OCI-LY7 (cell line): ENCODE measurements around the gene KAT2B. TPM values are rescaled to one million over a fixed set of nuclear protein-coding genes. Genes with fewer than 3 reads are reported as not detected.

Experiments
- BruUV-seq: library from RNA; stranded (reverse); fragments of 400-500 nt; replicated peaks from 2 replicates; lab custom pipeline; 2021; lab: Mats Ljungman, UMichigan
- CTCF ChIA-PET: fragments of 300-600 bp; sonication (Branson Sonifier 250); formaldehyde crosslinking; loops from one replicate; lab custom pipeline; 2022; ENCODE audit warnings: antibody characterized with exemption; ENCODE audit not compliant: unreplicated experiment; lab: Charles Lee
- POLR2A ChIA-PET: fragments of 300-600 bp; sonication (Branson Sonifier 250); formaldehyde crosslinking; loops from one replicate; lab custom pipeline; 2022; ENCODE audit warnings: antibody characterized with exemption; lab: Charles Lee
- DNase-seq: peaks from one replicate; pipeline ENCODE4 v3.0.0-alpha.2; 2015; ENCODE audit warnings: low spot score
- H2AFZ ChIP-seq: fragments of 200-600 bp; sonication (generic), shearing (Covaris generic); 2 replicates; pipeline ENCODE4 v1.6.1; 2014; ENCODE audit warnings: mild to moderate bottlenecking, antibody characterized with exemption, low read length, moderate library complexity
- H3K27ac ChIP-seq: fragments of 200-600 bp; sonication (generic); 2 replicates; pipeline ENCODE4 v1.5.1; 2014; ENCODE audit warnings: mixed run types, low read depth, mild to moderate bottlenecking, moderate library complexity, low read length, inconsistent platforms; ENCODE audit not compliant: poor library complexity, severe bottlenecking
- H3K36me3 ChIP-seq: fragments of 200-600 bp; sonication (generic); 2 replicates; pipeline ENCODE4 v1.6.1; 2014; ENCODE audit warnings: mild to moderate bottlenecking, antibody characterized with exemption, low read length, moderate library complexity, mixed read lengths; ENCODE audit not compliant: insufficient read depth
- H3K4me1 ChIP-seq: fragments of 200-600 bp; sonication (generic); 2 replicates; pipeline ENCODE4 v1.5.1; 2014; ENCODE audit warnings: mild to moderate bottlenecking, low read length; ENCODE audit not compliant: insufficient read depth, poor library complexity, severe bottlenecking
- H3K4me2 ChIP-seq: fragments of 200-600 bp; sonication (generic); 2 replicates; pipeline ENCODE4 v1.6.1; 2014; ENCODE audit warnings: mild to moderate bottlenecking, low read length
- H3K4me3 ChIP-seq: fragments of 200-600 bp; sonication (generic); 2 replicates; pipeline ENCODE4 v1.5.1; 2014; ENCODE audit warnings: mild to moderate bottlenecking, low read depth, low read length; ENCODE audit not compliant: poor library complexity, severe bottlenecking
- H3K79me2 ChIP-seq: fragments of 200-600 bp; sonication (generic); 2 replicates; pipeline ENCODE4 v1.6.1; 2016; ENCODE audit warnings: low read depth, mild to moderate bottlenecking, low read length, moderate library complexity, mixed read lengths; ENCODE audit not compliant: insufficient read depth
- H3K9me2 ChIP-seq: fragments of 200-600 bp; sonication (generic); 2 replicates; pipeline ENCODE4 v1.6.1; 2016; ENCODE audit warnings: mild to moderate bottlenecking, low read length, mixed read lengths; ENCODE audit not compliant: insufficient read depth
- H3K9me3 ChIP-seq: fragments of 200-600 bp; sonication (generic); 2 replicates; pipeline ENCODE4 v1.6.1; 2014; ENCODE audit warnings: mild to moderate bottlenecking, mixed run types, low read length, mixed read lengths
- H4K20me1 ChIP-seq: fragments of 200-600 bp; sonication (generic); 2 replicates; pipeline ENCODE4 v1.6.1; 2014; ENCODE audit warnings: mild to moderate bottlenecking, antibody characterized with exemption, low read length, moderate library complexity, mixed read lengths; ENCODE audit not compliant: insufficient read depth
- EZH2phosphoT487 ChIP-seq: fragments of 200-600 bp; sonication (generic); IDR thresholded peaks from 2 replicates; pipeline ENCODE4 v1.6.1; 2018; ENCODE audit warnings: low read depth, borderline replicate concordance, mild to moderate bottlenecking, mixed run types, antibody characterized with exemption, low read length, moderate library complexity, mixed read lengths
- intact Hi-C: fragments of 100-400 bp; cut with micrococcal nuclease; formaldehyde crosslinking; loops from one replicate; pipeline ENCODE4 v1.10.0; 2022; ENCODE audit not compliant: unreplicated experiment
- total RNA-seq, 2 experiments: library from RNA; depleted of rRNA in 1 of 2; stranded (reverse); fragments of >200 nt in 1 of 2; shearing (Covaris generic) in 1 of 2; gene quantifications; 2 replicates each; pipeline ENCODE4 v1.2.3, GENCODE V29; 2014 to 2022
- TF ChIP-seq, protein P1 (sequence below): fragments of 200-600 bp; sonication (generic); conservative IDR thresholded peaks from 2 replicates; pipeline ENCODE4 v1.5.1; 2014; ENCODE audit warnings: mild to moderate bottlenecking, antibody characterized with exemption, low read length, moderate library complexity, mixed read lengths

Gene KAT2B
- total RNA-seq, 2 experiments from 2014 or later: 24.2 to 32.9 TPM

DNA sequence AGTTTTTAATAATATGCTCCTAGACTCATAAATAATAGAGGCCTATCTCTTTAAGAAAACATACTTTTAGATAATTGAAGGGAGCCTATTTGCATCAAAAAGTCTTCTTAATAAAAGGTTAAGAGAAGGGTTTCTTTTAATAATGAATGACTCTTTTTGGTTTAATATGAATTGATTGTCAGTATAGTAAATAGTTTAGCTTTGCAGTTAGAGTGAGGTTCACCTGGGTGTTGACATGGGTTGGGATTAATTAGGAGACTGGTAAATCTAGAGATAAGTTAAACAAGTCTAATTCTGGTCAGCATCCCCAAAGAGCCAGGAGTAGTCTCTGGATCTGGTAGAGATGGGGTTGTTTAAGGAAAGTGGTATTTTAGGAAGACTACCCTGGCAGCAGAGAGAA lies 43.0 kb downstream of the KAT2B start:
- ChIA-PET POLR2A (interaction anchor here (0.6 kb wide), 1 partner anchor 23 kb away, joined by 3 read pairs; no protein-coding TSS in a partner anchor), CTCF (interaction anchor here (0.5 kb wide), 1 partner anchor 14 kb away, joined by 3 read pairs; no protein-coding TSS in a partner anchor)
- H3K4me1 ChIP-seq: no peaks in the 10 kb centered on the region
- H3K4me2 ChIP-seq: no peak overlapping the region
- H3K79me2 ChIP-seq: no peaks in the 10 kb centered on the region
- no peak overlapping the region for H2AFZ ChIP-seq
- no peak for DNase-seq
- H3K27ac ChIP-seq: no peak overlapping the region
- intact Hi-C loops: no loop called here
- peaks cover 3% of the 10 kb centered on the region; the same call in 1 of the 2 replicates for H3K36me3 ChIP-seq
- no peaks in the 10 kb centered on the region for H3K9me2 ChIP-seq
- H3K4me3 ChIP-seq: no peak overlapping the region
- no peaks in the 10 kb centered on the region for H3K9me3 ChIP-seq
- no peak for TF ChIP-seq EZH2phosphoT487
- TF ChIP-seq, protein P1, sequence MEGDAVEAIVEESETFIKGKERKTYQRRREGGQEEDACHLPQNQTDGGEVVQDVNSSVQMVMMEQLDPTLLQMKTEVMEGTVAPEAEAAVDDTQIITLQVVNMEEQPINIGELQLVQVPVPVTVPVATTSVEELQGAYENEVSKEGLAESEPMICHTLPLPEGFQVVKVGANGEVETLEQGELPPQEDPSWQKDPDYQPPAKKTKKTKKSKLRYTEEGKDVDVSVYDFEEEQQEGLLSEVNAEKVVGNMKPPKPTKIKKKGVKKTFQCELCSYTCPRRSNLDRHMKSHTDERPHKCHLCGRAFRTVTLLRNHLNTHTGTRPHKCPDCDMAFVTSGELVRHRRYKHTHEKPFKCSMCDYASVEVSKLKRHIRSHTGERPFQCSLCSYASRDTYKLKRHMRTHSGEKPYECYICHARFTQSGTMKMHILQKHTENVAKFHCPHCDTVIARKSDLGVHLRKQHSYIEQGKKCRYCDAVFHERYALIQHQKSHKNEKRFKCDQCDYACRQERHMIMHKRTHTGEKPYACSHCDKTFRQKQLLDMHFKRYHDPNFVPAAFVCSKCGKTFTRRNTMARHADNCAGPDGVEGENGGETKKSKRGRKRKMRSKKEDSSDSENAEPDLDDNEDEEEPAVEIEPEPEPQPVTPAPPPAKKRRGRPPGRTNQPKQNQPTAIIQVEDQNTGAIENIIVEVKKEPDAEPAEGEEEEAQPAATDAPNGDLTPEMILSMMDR: no peak
- BruUV-seq: no TSS peak
- H4K20me1 ChIP-seq: no peaks in the 10 kb centered on the region

DNA sequence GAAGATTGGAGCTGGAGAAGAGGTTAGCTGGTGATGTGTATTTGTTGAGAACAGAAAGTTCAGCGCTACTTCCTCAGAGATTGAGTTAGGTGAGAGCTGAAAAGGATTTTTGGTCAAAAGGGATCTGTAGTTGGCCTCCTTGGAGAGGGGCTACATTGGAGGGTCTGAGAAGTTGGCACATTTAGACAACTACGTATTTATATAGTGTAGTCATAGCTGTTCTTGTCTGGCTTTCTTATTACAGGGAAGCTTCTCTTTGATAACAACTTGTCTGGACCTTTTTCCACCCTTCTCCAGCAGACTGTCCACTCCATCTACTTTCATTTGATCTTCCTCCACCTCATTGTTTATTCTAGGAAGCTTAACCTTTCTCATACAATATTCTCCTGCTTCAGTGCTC lies 43.7 kb downstream of the KAT2B start:
- Histone ChIP-seq H3K36me3 (peaks cover 3% of the 10 kb centered on the region; the same call in 1 of the 2 replicates), H3K27ac (no peak overlapping the region), H2AFZ (no peak overlapping the region), H3K4me3 (no peak overlapping the region), H3K4me2 (no peak overlapping the region), H4K20me1 (no peaks in the 10 kb centered on the region), H3K9me2 (no peaks in the 10 kb centered on the region), H3K79me2 (no peaks in the 10 kb centered on the region), H3K4me1 (no peaks in the 10 kb centered on the region), H3K9me3 (no peaks in the 10 kb centered on the region)
- ChIA-PET POLR2A (interaction anchor here (0.8 to 1.9 kb wide), 5 partner anchors 8 to 64 kb away, joined by 3 to 15 read pairs (median 4); no protein-coding TSS in a partner anchor), CTCF (no interaction called here)
- DNase-seq: no peak
- intact Hi-C loops: no loop called here
- TF ChIP-seq, protein P1: no peak
- TF ChIP-seq EZH2phosphoT487: no peak
- BruUV-seq: no TSS peak

DNA sequence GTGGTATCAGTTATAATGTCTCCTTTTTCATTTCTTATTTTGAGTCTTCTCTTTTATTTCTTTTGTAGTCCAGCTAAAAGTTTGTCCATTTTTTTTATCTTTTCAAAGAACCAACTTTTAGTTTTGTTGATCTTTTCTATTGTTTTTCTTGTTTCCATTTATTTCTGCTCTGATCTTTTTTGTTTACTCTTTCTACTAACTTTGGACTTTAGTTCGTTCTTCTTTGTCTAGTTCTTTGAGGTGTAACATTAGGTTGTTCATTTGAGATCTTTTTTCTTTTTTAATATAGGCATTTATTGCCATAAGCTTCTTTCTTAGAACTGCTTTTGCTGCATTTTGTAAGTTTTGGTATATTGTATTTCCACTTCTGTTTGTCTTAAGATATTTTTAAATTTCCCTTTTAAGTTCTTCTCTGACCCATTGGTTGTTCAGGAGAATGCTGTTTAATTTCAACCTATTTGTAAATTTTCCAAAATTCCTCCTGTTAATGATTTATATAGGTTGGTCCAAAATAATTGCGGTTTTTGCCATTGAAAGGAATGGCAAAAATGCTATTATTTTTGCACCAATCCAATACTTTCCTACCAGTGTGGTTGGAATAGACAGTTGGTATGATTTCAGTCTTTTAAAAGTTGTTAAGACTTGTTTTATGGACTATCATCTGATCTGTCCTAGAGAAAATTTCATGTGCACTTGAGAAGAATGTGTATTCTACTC lies 51.2 kb downstream of the KAT2B start:
- ChIA-PET POLR2A (no interaction called here), CTCF (no interaction called here)
- DNase-seq: no peak
- no peaks in the 10 kb centered on the region for H3K4me1 ChIP-seq
- no peak for TF ChIP-seq EZH2phosphoT487
- TF ChIP-seq, protein P1: no peak
- no peak overlapping the region for H3K27ac ChIP-seq
- H4K20me1 ChIP-seq: no peaks in the 10 kb centered on the region
- H3K4me2 ChIP-seq: no peak overlapping the region
- H3K9me2 ChIP-seq: no peaks in the 10 kb centered on the region
- H2AFZ ChIP-seq: no peak overlapping the region
- peaks cover 12% of the 10 kb centered on the region for H3K9me3 ChIP-seq
- no peaks in the 10 kb centered on the region for H3K79me2 ChIP-seq
- no peak overlapping the region for H3K4me3 ChIP-seq
- intact Hi-C loops: no loop called here
- no TSS peak for BruUV-seq
- peaks cover 42% of the 10 kb centered on the region for H3K36me3 ChIP-seq
